HepG2 (cell line): Measurements from ENCODE around the gene MYL6.

Experiments used
- CTCF ChIP-seq: sonication (generic); formaldehyde crosslinking; IDR thresholded peaks from 2 replicates; pipeline ENCODE4 v1.5.0; 2020; ENCODE audit warnings: mild to moderate bottlenecking, missing genetic modification reagents, moderate library complexity
- E2F5 ChIP-seq: sonication (generic); formaldehyde crosslinking; conservative IDR thresholded peaks from 2 replicates; pipeline ENCODE4 v1.4.0; 2020; ENCODE audit warnings: missing genetic modification reagents
- EP300 ChIP-seq, 3 experiments: sonication (generic) in 1 of 3; formaldehyde crosslinking in 1 of 3; IDR thresholded peaks; 2 replicates each; pipeline versions ENCODE4 v1.5.1 to v1.6.1; 2011 to 2020; ENCODE audit warnings: low read depth in 2 of 3, low read length in 2 of 3, borderline replicate concordance in 1 of 3, improper control_type of control experiment in 1 of 3, mild to moderate bottlenecking in 1 of 3, missing genetic modification reagents in 1 of 3, moderate library complexity in 1 of 3
- GATAD2A ChIP-seq: IDR thresholded peaks from 2 replicates; pipeline ENCODE4 v1.6.1; 2016
- HNRNPK ChIP-seq: fragments of 200-400 bp; formaldehyde crosslinking; IDR thresholded peaks from 2 replicates; pipeline ENCODE4 v1.6.1; 2018; ENCODE audit warnings: low read length, low read depth, moderate library complexity, mild to moderate bottlenecking; ENCODE audit not compliant: poor library complexity, severe bottlenecking
- KDM1A ChIP-seq: IDR thresholded peaks from 2 replicates; pipeline ENCODE4 v1.6.1; 2016; ENCODE audit warnings: missing compliant biosample characterization
- KDM5A ChIP-seq: fragments of 200-600 bp; sonication (generic); IDR thresholded peaks from 2 replicates; pipeline ENCODE4 v1.7.0; 2018; ENCODE audit warnings: antibody characterized with exemption, mild to moderate bottlenecking, low read length, borderline replicate concordance
- MYPOP ChIP-seq: sonication (generic); formaldehyde crosslinking; IDR thresholded peaks from 2 replicates; pipeline ENCODE4 v1.8.1; 2023; ENCODE audit warnings: mild to moderate bottlenecking, moderate library complexity, missing genetic modification reagents
- TAF1 ChIP-seq: sonication (generic); formaldehyde crosslinking; IDR thresholded peaks from 2 replicates; pipeline ENCODE4 v1.4.0; 2020; ENCODE audit warnings: missing genetic modification reagents
- TFDP2 ChIP-seq: sonication (generic); formaldehyde crosslinking; IDR thresholded peaks from 2 replicates; pipeline ENCODE4 v1.4.0; 2020; ENCODE audit warnings: missing genetic modification reagents
- TFE3 ChIP-seq: IDR thresholded peaks from 2 replicates; pipeline ENCODE4 v1.6.1; 2016
- ZNF414 ChIP-seq: sonication (generic); formaldehyde crosslinking; IDR thresholded peaks from 2 replicates; pipeline ENCODE4 v1.5.0; 2020; ENCODE audit warnings: missing genetic modification reagents
- ZNF574 ChIP-seq: sonication (generic); formaldehyde crosslinking; IDR thresholded peaks from 2 replicates; pipeline ENCODE4 v1.4.0; 2020; ENCODE audit warnings: missing genetic modification reagents
- ZSCAN29 ChIP-seq: sonication (generic); formaldehyde crosslinking; conservative IDR thresholded peaks from 2 replicates; pipeline ENCODE4 v1.4.0; 2020; ENCODE audit warnings: mild to moderate bottlenecking, missing genetic modification reagents

- TF ChIP-seq ZNF574, result peak; percentile 57; the same call in 1 of the 2 replicates
- TF ChIP-seq CTCF, result peak; percentile 42
- no peak for TF ChIP-seq KDM1A (CRISPR knock-in tag)
- peak; percentile 78; the same call in 1 of the 2 replicates for TF ChIP-seq ZSCAN29
- peak; percentile 55; the same call in 1 of the 2 replicates for TF ChIP-seq TFE3 (CRISPR knock-in tag)
- TF ChIP-seq HNRNPK, result no peak
- no peak for TF ChIP-seq EP300 (IDR thresholded peaks at IDR 0.05; ENCODE audit: low read depth in 2 of 2, low read length in 2 of 2)
- peak; percentile 36; the same call in 1 of the 2 replicates for TF ChIP-seq EP300 (CRISPR knock-in tag; IDR thresholded peaks at IDR 0.05; ENCODE audit: borderline replicate concordance)
- no peak for TF ChIP-seq MYPOP (CRISPR knock-in tag)
- peak; percentile 89; the same call in 1 of the 2 replicates for TF ChIP-seq TFDP2 (CRISPR knock-in tag)
- TF ChIP-seq TAF1 (CRISPR knock-in tag), result peak; percentile 81
- no peak for TF ChIP-seq ZNF414 (CRISPR knock-in tag)
- no peak; the same call in 1 of the 2 replicates for TF ChIP-seq KDM5A
- TF ChIP-seq GATAD2A (CRISPR knock-in tag), result 0 out of 2 replicates have a peak, but pooled peaks have one; percentile 21
- TF ChIP-seq E2F5 (CRISPR knock-in tag), result 0 out of 2 replicates have a peak, but pooled peaks have one; percentile 49
These were observed 30.1 kb upstream of the MYL6 start, which contains the start of gene ESYT1 for GRCh38 chr12:56127888-56128669.
